K562 (cell line): Measurements from ENCODE around the gene IL7R. TPM values are rescaled to one million over a fixed set of nuclear protein-coding genes. Genes with fewer than 3 reads are reported as not detected.

Experiments used
- ATAC-seq: fragments of 200-7000 bp; cut with Tn5 transposase; 3 replicates; pipeline ENCODE4 v1.9.1; 2020; ENCODE audit warnings: moderate library complexity
- BruUV-seq: library from RNA; stranded (reverse); fragments of 400-500 nt; replicated peaks from 2 replicates; lab custom pipeline; 2021; lab: Mats Ljungman, UMichigan
- CTCF ChIA-PET: fragments of 300-600 bp; formaldehyde crosslinking; extraction: SDS; loops from one replicate; lab custom pipeline; 2021; ENCODE audit warnings: low intra/inter-chr PET ratio; lab: Yijun Ruan, JAX
- POLR2A ChIA-PET: fragments of 300-600, 350-650 bp; sonication (Branson Sonifier 250); formaldehyde crosslinking; extraction: SDS; loops from one replicate; lab custom pipeline; 2021; ENCODE audit warnings: antibody characterized with exemption, inconsistent platforms; lab: Yijun Ruan, JAX
- DNase-seq, 4 experiments: peaks; one replicate each; pipeline versions ENCODE4 v3.0.0 to v3.0.0-alpha.2; 2011 to 2018; ENCODE audit warnings: low spot score in 3 of 4, mixed read lengths in 3 of 4; ENCODE audit errors: extremely low read depth in 1 of 4
- FAIRE-seq: peaks from 2 replicates; lab custom pipeline; 2011; peaks lifted over from hg19 to GRCh38; lab: Jason Lieb, UNC
- H2AFZ ChIP-seq: 2 replicates; pipeline ENCODE4 v1.6.0; 2011; ENCODE audit warnings: low read depth, low read length, control low read depth, inconsistent platforms
- H3K27ac ChIP-seq: fragments of 200-600 bp; 3 replicates; pipeline ENCODE4 v1.8.0; 2011; ENCODE audit warnings: low read depth, mild to moderate bottlenecking, control low read depth, inconsistent platforms, low read length, moderate library complexity, mixed read lengths; ENCODE audit errors: extremely low read depth
- H3K27me3 ChIP-seq, 2 experiments: fragments of 300-600 bp in 1 of 2; 2 replicates in 1 of 2; 3 replicates in 1 of 2; pipeline versions ENCODE4 v1.6.0 to v1.8.0; 2011; ENCODE audit warnings: inconsistent platforms in 2 of 2, low read length in 2 of 2, mild to moderate bottlenecking in 1 of 2, mixed read lengths in 1 of 2, moderate library complexity in 1 of 2; ENCODE audit not compliant: control insufficient read depth in 2 of 2, insufficient read depth in 2 of 2
- H3K36me3 ChIP-seq: fragments of 300-600 bp; 3 replicates; pipeline ENCODE4 v1.8.0; 2011; ENCODE audit warnings: mild to moderate bottlenecking, low read length, inconsistent platforms; ENCODE audit not compliant: control insufficient read depth, insufficient read depth
- H3K4me1 ChIP-seq, 2 experiments: fragments of 200-600 bp in 1 of 2; replicated peaks in 1 of 2; 2 replicates in 1 of 2; 3 replicates in 1 of 2; pipeline versions ENCODE4 v1.5.1 to v1.8.0; 2011; ENCODE audit warnings: inconsistent platforms in 2 of 2, low read length in 2 of 2, mild to moderate bottlenecking in 1 of 2, mixed read lengths in 1 of 2, moderate library complexity in 1 of 2; ENCODE audit not compliant: control insufficient read depth in 2 of 2, insufficient read depth in 2 of 2
- H3K4me2 ChIP-seq: 2 replicates; pipeline ENCODE4 v1.6.1; 2011; ENCODE audit warnings: low read length, control low read depth, inconsistent platforms, mixed read lengths; ENCODE audit not compliant: insufficient read depth
- H3K4me3 ChIP-seq: fragments of 200-600 bp; sonication (generic), shearing (Covaris generic); 2 replicates; pipeline ENCODE4 v1.5.1; 2016; ENCODE audit warnings: control low read depth, inconsistent platforms
- H3K79me2 ChIP-seq: fragments of 200-600 bp; 3 replicates; pipeline ENCODE4 v1.8.0; 2011; ENCODE audit warnings: low read length, inconsistent platforms; ENCODE audit not compliant: control insufficient read depth, insufficient read depth
- H3K9ac ChIP-seq, 2 experiments: 2 replicates each; pipeline versions ENCODE4 v1.6.0 to v1.6.1; 2011; ENCODE audit warnings: low read depth in 2 of 2, low read length in 2 of 2, control low read depth in 1 of 2, inconsistent platforms in 1 of 2, mild to moderate bottlenecking in 1 of 2, mixed read lengths in 1 of 2; ENCODE audit not compliant: insufficient read depth in 1 of 2
- H3K9me1 ChIP-seq: one replicate; pipeline ENCODE4 v1.6.0; 2011; ENCODE audit warnings: inconsistent platforms, mild to moderate bottlenecking, low read length, moderate library complexity; ENCODE audit not compliant: control insufficient read depth, insufficient read depth
- H3K9me3 ChIP-seq: replicated peaks from 2 replicates; pipeline ENCODE4 v1.5.1; 2011; ENCODE audit warnings: low read depth, low read length, inconsistent platforms; ENCODE audit not compliant: control insufficient read depth, insufficient read depth
- H4K20me1 ChIP-seq: replicated peaks from 2 replicates; pipeline ENCODE4 v1.6.1; 2011; ENCODE audit warnings: low read length, inconsistent platforms, mixed read lengths; ENCODE audit not compliant: control insufficient read depth, insufficient read depth
- ARID2 ChIP-seq: fragments of 450-650 bp; IDR thresholded peaks from 2 replicates; pipeline ENCODE4 v1.6.1; 2017; ENCODE audit warnings: antibody characterized with exemption, mild to moderate bottlenecking
- FOXJ2 ChIP-seq: fragments of 200-800 bp; sonication (Bioruptor generic); IDR thresholded peaks from 2 replicates; pipeline ENCODE4 v1.6.1; 2016; ENCODE audit warnings: missing genetic modification characterization, missing compliant biosample characterization
- IFI16 ChIP-seq: fragments of 250-450 bp; sonication (Bioruptor Pico); IDR thresholded peaks from 2 replicates; pipeline ENCODE4 v2.1.2; 2022; ENCODE audit warnings: mild to moderate bottlenecking, inconsistent platforms
- JUN ChIP-seq, 2 experiments: sonication (generic) in 1 of 2; formaldehyde crosslinking in 1 of 2; IDR thresholded peaks; 2 replicates each; pipeline versions ENCODE4 v1.6.1 to v1.8.0; 2012 to 2022; ENCODE audit warnings: borderline replicate concordance in 2 of 2, mild to moderate bottlenecking in 2 of 2, improper control_type of control experiment in 1 of 2, low read depth in 1 of 2, low read length in 1 of 2, missing genetic modification reagents in 1 of 2
- MNT ChIP-seq, 2 experiments: fragments of 450-650 bp; conservative IDR thresholded peaks; 2 replicates each; pipeline ENCODE4 v1.6.1; 2017; ENCODE audit warnings: mild to moderate bottlenecking in 2 of 2, moderate library complexity in 2 of 2
- NELFE ChIP-seq: IDR thresholded peaks from 2 replicates; pipeline ENCODE4 v1.6.1; 2011; ENCODE audit warnings: mild to moderate bottlenecking; ENCODE audit not compliant: insufficient read depth, insufficient read length
- PHF20 ChIP-seq: fragments of 450-650 bp; IDR thresholded peaks from 2 replicates; pipeline ENCODE4 v1.6.1; 2018; ENCODE audit not compliant: partially characterized antibody
- POLR3G ChIP-seq: IDR thresholded peaks from 2 replicates; pipeline ENCODE4 v1.6.1; 2011; ENCODE audit not compliant: insufficient read length, insufficient replicate concordance; ENCODE audit errors: extremely low read depth
- ZFP30 ChIP-seq: fragments of 250-450 bp; sonication (Bioruptor Pico); IDR thresholded peaks from 2 replicates; pipeline ENCODE4 v1.8.0; 2022; ENCODE audit warnings: moderate library complexity, mild to moderate bottlenecking, inconsistent platforms, borderline replicate concordance
- ZFPM2 ChIP-seq: fragments of 250-450 bp; sonication (Bioruptor Pico); IDR thresholded peaks from 2 replicates; pipeline ENCODE4 v1.5.1; 2022; ENCODE audit warnings: mild to moderate bottlenecking
- ZNF197 ChIP-seq: fragments of 200-800 bp; sonication (Bioruptor generic); IDR thresholded peaks from 2 replicates; pipeline ENCODE4 v1.6.1; 2016; ENCODE audit warnings: low read depth, missing genetic modification characterization, missing compliant biosample characterization
- ZNF311 ChIP-seq: fragments of 250-450 bp; sonication (Bioruptor Pico); IDR thresholded peaks from 2 replicates; pipeline ENCODE4 v1.4.0; 2020; ENCODE audit warnings: mild to moderate bottlenecking, moderate library complexity
- ZNF57 ChIP-seq: fragments of 450-650 bp; formaldehyde crosslinking; IDR thresholded peaks from 2 replicates; pipeline ENCODE4 v1.4.0; 2020; ENCODE audit warnings: mild to moderate bottlenecking, moderate library complexity
- ZSCAN29 ChIP-seq: fragments of 450-650 bp; IDR thresholded peaks from 2 replicates; pipeline ENCODE4 v1.6.1; 2017
- WGBS: fragments of 100-300 bp; shearing (Covaris generic); methylation state at CpG from one replicate; pipeline ENCODE4 v1.1.6; 2016; ENCODE audit warnings: low coverage, mixed read lengths; ENCODE audit not compliant: insufficient coverage; ENCODE audit errors: missing lambda C conversion rate; 5-methylcytosine and 5-hydroxymethylcytosine counted together
- in situ Hi-C: fragments of 300-500 bp; cut with MboI; formaldehyde crosslinking; loops from 4 replicates; pipeline ENCODE4 v1.15.0; 2018; ENCODE audit warnings: inconsistent platforms, mixed read lengths
- intact Hi-C: fragments of 100-400 bp; cut with micrococcal nuclease; formaldehyde crosslinking; loops from 2 replicates; pipeline ENCODE4 v1.14.2; 2022
- polyA plus RNA-seq, 8 experiments: library from polyadenylated mRNA; depleted of rRNA in 4 of 8; stranded (reverse) in 5 of 8; unstranded in 3 of 8; fragments of >200 nt; fragmentation: Nextera tagmentation in 2 of 8; fragmentation: Illumina TruSeq in 1 of 8; extraction: Ambion mirVana in 2 of 8; extraction: Trizol in 1 of 8; gene quantifications; 2 replicates each; pipeline versions ENCODE4 v1.2.1 to v1.2.3, GENCODE V29; 2011 to 2014; ENCODE audit warnings: inconsistent platforms in 1 of 8, missing spikeins in 1 of 8
- total RNA-seq, 7 experiments: library from RNA; depleted of rRNA in 6 of 7; stranded (reverse); fragments of >200 nt in 6 of 7; fragmentation: Illumina TruSeq in 2 of 7; extraction: Trizol in 2 of 7; gene quantifications; 2 replicates each; pipeline versions ENCODE4 v1.2.1 to v1.2.3, GENCODE V29; 2011 to 2021; ENCODE audit warnings: low replicate concordance in 1 of 7
- TF ChIP-seq, protein P1 (sequence below): sonication (generic); formaldehyde crosslinking; IDR thresholded peaks from 2 replicates; pipeline ENCODE4 v1.4.0; 2020; ENCODE audit warnings: mild to moderate bottlenecking, missing genetic modification reagents
- TF ChIP-seq, protein P2 (sequence below): fragments of 150-350 bp; IDR thresholded peaks from 2 replicates; pipeline ENCODE4 v1.6.1; 2014; ENCODE audit warnings: low read depth, mild to moderate bottlenecking, low read length, borderline replicate concordance

IL7R gene
- total and polyA plus RNA-seq, 9 of the 15 experiments (the other 6 are each of a cell fraction or from before 2014, with no cell fraction given) = 0.04 to 0.98 (median 0.09) TPM; not detected in 3

DNA sequence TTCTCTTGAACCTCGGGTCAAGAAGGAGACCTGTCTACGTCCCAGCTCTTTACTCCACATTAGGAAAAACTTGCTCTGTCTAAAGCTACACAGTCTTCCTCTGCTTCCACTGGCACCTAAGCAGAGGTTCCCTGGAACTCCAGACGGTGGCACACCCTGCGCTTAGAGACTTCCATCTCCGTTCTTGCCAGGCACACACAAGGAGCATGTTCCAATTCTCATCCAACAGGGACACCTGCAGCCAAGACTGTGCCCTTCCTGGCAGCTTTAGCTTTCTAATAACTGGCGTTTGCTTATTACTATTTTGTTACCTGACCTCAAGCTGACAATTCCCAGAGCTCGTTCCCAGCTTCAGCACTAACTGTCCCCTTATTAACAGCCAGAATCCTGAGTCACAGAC is 65.8 kb downstream of the IL7R start:
- H4K20me1 ChIP-seq = no peaks in the 10 kb centered on the region
- POLR2A ChIA-PET = interaction anchor here (0.6 kb wide), 1 partner anchor 19 kb away, joined by 3 read pairs; no protein-coding TSS in a partner anchor
- H3K36me3 ChIP-seq = no peaks in the 10 kb centered on the region
- no peak for DNase-seq
- no peak overlapping the region for H3K4me3 ChIP-seq
- H3K9me1 ChIP-seq = no peaks in the 10 kb centered on the region
- no peaks in the 10 kb centered on the region for H3K79me2 ChIP-seq
- no peak overlapping the region for H3K27ac ChIP-seq
- in situ Hi-C loops (loop anchor here (5.0 kb wide), 2 partner anchors 830 to 1445 kb away; no protein-coding TSS in a partner anchor), intact Hi-C loops (loop anchor here (5.0 kb wide), 1 partner anchor 695 kb away; no protein-coding TSS in a partner anchor)
- FAIRE-seq = no peak
- H3K4me2 ChIP-seq = no peak overlapping the region
- H3K9me3 ChIP-seq = no peaks in the 10 kb centered on the region
- WGBS = 0% methylated on average over 7 of the region's 7 CpGs
- TF ChIP-seq POLR3G (no peak), MNT (conservative IDR thresholded peaks at IDR 0.05) (no peak), ZFP30 (CRISPR knock-in tag) (no peak), ZNF197 (CRISPR knock-in tag) (no peak), PHF20 (no peak), JUN (IDR thresholded peaks at IDR 0.05; ENCODE audit: borderline replicate concordance, low read depth, low read length) (no peak), JUN (CRISPR knock-in tag; IDR thresholded peaks at IDR 0.05; ENCODE audit: borderline replicate concordance) (no peak), NELFE (no peak), IFI16 (no peak), FOXJ2 (tag) (no peak), ZNF57 (no peak), ZFPM2 (CRISPR knock-in tag) (no peak), ZNF311 (CRISPR knock-in tag) (no peak), ZSCAN29 (no peak), ARID2 (no peak)
- TF ChIP-seq, protein P1, sequence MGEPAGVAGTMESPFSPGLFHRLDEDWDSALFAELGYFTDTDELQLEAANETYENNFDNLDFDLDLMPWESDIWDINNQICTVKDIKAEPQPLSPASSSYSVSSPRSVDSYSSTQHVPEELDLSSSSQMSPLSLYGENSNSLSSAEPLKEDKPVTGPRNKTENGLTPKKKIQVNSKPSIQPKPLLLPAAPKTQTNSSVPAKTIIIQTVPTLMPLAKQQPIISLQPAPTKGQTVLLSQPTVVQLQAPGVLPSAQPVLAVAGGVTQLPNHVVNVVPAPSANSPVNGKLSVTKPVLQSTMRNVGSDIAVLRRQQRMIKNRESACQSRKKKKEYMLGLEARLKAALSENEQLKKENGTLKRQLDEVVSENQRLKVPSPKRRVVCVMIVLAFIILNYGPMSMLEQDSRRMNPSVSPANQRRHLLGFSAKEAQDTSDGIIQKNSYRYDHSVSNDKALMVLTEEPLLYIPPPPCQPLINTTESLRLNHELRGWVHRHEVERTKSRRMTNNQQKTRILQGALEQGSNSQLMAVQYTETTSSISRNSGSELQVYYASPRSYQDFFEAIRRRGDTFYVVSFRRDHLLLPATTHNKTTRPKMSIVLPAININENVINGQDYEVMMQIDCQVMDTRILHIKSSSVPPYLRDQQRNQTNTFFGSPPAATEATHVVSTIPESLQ (CRISPR knock-in tag) = no peak
- TF ChIP-seq, protein P2, sequence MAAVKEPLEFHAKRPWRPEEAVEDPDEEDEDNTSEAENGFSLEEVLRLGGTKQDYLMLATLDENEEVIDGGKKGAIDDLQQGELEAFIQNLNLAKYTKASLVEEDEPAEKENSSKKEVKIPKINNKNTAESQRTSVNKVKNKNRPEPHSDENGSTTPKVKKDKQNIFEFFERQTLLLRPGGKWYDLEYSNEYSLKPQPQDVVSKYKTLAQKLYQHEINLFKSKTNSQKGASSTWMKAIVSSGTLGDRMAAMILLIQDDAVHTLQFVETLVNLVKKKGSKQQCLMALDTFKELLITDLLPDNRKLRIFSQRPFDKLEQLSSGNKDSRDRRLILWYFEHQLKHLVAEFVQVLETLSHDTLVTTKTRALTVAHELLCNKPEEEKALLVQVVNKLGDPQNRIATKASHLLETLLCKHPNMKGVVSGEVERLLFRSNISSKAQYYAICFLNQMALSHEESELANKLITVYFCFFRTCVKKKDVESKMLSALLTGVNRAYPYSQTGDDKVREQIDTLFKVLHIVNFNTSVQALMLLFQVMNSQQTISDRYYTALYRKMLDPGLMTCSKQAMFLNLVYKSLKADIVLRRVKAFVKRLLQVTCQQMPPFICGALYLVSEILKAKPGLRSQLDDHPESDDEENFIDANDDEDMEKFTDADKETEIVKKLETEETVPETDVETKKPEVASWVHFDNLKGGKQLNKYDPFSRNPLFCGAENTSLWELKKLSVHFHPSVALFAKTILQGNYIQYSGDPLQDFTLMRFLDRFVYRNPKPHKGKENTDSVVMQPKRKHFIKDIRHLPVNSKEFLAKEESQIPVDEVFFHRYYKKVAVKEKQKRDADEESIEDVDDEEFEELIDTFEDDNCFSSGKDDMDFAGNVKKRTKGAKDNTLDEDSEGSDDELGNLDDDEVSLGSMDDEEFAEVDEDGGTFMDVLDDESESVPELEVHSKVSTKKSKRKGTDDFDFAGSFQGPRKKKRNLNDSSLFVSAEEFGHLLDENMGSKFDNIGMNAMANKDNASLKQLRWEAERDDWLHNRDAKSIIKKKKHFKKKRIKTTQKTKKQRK = no peak
- ATAC-seq = no peak
- no peak overlapping the region for H2AFZ ChIP-seq
- BruUV-seq = no TSS peak
- H3K4me1 ChIP-seq = no peaks in the 10 kb centered on the region
- H3K27me3 ChIP-seq = peaks cover 0 to 5% of the 10 kb centered on the region in 2 experiments; a peak in 1 of 5 replicates
- CTCF ChIA-PET = no interaction called here
- H3K9ac ChIP-seq = no peak overlapping the region
